ENCODE measurements around the gene MBNL3. TPM values are rescaled to one million over a fixed set of nuclear protein-coding genes. Genes with fewer than 3 reads are reported as not detected.

Gene MBNL3
- total RNA-seq, 1 experiment from 2014 or later = 0.39 TPM

DNA sequence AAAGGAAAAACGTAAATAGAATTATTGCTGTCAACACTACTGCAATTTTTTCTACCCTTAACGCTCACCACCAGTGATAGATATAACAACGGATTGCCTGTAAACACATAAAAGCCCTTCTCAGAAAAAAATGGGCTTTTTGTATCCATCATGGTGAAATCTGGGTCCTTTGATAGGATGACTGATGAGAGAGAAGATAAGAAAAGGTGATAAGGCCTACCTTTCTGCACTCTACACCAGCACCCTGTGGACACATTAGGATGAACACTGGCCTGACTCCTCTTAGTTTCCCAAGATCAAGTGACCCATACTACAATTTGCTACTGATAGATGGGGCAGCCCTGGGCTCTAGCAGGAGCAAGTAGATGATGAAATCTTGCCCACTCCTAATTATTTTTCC lies 157.3 kb downstream of the MBNL3 start:
- TF ChIP-seq SIN3A (IDR thresholded peaks at IDR 0.05; ENCODE audit: borderline replicate concordance, insufficient read depth, low read depth, low read length) (no peak), POLR2AphosphoS5 (IDR thresholded peaks at IDR 0.05; ENCODE audit: low read depth, low read length) (no peak), TCF7L2 (IDR thresholded peaks at IDR 0.05; ENCODE audit: low read depth, low read length) (no peak)
- TF ChIP-seq, protein P1, sequence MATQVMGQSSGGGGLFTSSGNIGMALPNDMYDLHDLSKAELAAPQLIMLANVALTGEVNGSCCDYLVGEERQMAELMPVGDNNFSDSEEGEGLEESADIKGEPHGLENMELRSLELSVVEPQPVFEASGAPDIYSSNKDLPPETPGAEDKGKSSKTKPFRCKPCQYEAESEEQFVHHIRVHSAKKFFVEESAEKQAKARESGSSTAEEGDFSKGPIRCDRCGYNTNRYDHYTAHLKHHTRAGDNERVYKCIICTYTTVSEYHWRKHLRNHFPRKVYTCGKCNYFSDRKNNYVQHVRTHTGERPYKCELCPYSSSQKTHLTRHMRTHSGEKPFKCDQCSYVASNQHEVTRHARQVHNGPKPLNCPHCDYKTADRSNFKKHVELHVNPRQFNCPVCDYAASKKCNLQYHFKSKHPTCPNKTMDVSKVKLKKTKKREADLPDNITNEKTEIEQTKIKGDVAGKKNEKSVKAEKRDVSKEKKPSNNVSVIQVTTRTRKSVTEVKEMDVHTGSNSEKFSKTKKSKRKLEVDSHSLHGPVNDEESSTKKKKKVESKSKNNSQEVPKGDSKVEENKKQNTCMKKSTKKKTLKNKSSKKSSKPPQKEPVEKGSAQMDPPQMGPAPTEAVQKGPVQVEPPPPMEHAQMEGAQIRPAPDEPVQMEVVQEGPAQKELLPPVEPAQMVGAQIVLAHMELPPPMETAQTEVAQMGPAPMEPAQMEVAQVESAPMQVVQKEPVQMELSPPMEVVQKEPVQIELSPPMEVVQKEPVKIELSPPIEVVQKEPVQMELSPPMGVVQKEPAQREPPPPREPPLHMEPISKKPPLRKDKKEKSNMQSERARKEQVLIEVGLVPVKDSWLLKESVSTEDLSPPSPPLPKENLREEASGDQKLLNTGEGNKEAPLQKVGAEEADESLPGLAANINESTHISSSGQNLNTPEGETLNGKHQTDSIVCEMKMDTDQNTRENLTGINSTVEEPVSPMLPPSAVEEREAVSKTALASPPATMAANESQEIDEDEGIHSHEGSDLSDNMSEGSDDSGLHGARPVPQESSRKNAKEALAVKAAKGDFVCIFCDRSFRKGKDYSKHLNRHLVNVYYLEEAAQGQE (IDR thresholded peaks at IDR 0.05; ENCODE audit: insufficient read depth in 1 of 2, low read depth in 2 of 2, low read length in 1 of 2) = no peak
- TF ChIP-seq, protein P2, sequence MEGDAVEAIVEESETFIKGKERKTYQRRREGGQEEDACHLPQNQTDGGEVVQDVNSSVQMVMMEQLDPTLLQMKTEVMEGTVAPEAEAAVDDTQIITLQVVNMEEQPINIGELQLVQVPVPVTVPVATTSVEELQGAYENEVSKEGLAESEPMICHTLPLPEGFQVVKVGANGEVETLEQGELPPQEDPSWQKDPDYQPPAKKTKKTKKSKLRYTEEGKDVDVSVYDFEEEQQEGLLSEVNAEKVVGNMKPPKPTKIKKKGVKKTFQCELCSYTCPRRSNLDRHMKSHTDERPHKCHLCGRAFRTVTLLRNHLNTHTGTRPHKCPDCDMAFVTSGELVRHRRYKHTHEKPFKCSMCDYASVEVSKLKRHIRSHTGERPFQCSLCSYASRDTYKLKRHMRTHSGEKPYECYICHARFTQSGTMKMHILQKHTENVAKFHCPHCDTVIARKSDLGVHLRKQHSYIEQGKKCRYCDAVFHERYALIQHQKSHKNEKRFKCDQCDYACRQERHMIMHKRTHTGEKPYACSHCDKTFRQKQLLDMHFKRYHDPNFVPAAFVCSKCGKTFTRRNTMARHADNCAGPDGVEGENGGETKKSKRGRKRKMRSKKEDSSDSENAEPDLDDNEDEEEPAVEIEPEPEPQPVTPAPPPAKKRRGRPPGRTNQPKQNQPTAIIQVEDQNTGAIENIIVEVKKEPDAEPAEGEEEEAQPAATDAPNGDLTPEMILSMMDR (IDR thresholded peaks at IDR 0.05) = no peak
- Histone ChIP-seq H3K9me3 (ENCODE audit: control insufficient read depth, insufficient read depth, low read depth, low read length) (no peaks in the 10 kb centered on the region), H3K4me1 (ENCODE audit: control insufficient read depth, insufficient read depth, low read length) (no peaks in the 10 kb centered on the region), H3K27me3 (ENCODE audit: control insufficient read depth, insufficient read depth, low read length) (no peaks in the 10 kb centered on the region), H3K36me3 (ENCODE audit: control insufficient read depth, insufficient read depth, low read length) (no peaks in the 10 kb centered on the region), H3K27ac (ENCODE audit: low read length) (no peak overlapping the region), H3K4me3 (ENCODE audit: low read depth in 2 of 2, low read length in 2 of 2) (no peak overlapping the region)
- intact Hi-C loops (cut with micrococcal nuclease; ENCODE audit: unreplicated experiment) = no loop called here
- ChIA-PET CTCF (no interaction called here), POLR2A (no interaction called here)
- ATAC-seq (no peak), DNase-seq (ENCODE audit: low read depth, low spot score) (no peak)
- BruUV-seq (replicated peaks) = no TSS peak
- in situ Hi-C loops (cut with HindIII; ENCODE audit: low pct_unique_long_range_greater_than_20kb, low sequenced_read_pairs) = no loop called here

DNA sequence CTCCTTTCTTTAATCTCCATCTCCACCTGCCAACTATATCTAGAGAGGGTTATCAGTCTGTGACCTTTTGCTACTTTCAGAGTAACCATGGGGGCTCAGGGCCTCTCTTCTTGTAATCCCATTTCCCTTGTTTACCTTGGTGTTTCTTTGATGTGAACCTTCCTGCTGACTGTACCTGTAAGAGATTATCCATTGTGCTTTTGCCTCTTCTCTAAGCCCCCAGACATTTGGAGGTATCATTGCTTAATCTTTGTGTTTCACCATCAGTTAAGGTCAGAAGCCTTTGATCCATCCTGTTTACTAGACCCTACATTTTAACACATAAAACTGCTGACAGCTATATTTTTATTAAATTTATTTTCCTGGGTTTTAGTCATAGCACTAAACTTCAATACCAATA lies 157.8 kb downstream of the MBNL3 start:
- CTCF ChIA-PET = no interaction called here
- Histone ChIP-seq H3K36me3 (ENCODE audit: control insufficient read depth, insufficient read depth, low read length) (no peaks in the 10 kb centered on the region), H3K27me3 (ENCODE audit: control insufficient read depth, insufficient read depth, low read length) (no peaks in the 10 kb centered on the region), H3K4me1 (ENCODE audit: control insufficient read depth, insufficient read depth, low read length) (no peaks in the 10 kb centered on the region), H3K27ac (ENCODE audit: low read length) (no peak overlapping the region), H3K9me3 (ENCODE audit: control insufficient read depth, insufficient read depth, low read depth, low read length) (no peaks in the 10 kb centered on the region), H3K4me3 (ENCODE audit: low read depth in 2 of 2, low read length in 2 of 2) (no peak overlapping the region)
- intact Hi-C loops (cut with micrococcal nuclease; ENCODE audit: unreplicated experiment) (no loop called here), in situ Hi-C loops (cut with HindIII; ENCODE audit: low pct_unique_long_range_greater_than_20kb, low sequenced_read_pairs) (no loop called here)
- ATAC-seq (no peak), DNase-seq (ENCODE audit: low read depth, low spot score) (no peak)
- POLR2A ChIA-PET = no interaction called here
- BruUV-seq (replicated peaks) = no TSS peak
- TF ChIP-seq, protein P2 (IDR thresholded peaks at IDR 0.05) = no peak
- no peak for TF ChIP-seq TCF7L2 (IDR thresholded peaks at IDR 0.05; ENCODE audit: low read depth, low read length)
- TF ChIP-seq, protein P1 (IDR thresholded peaks at IDR 0.05; ENCODE audit: insufficient read depth in 1 of 2, low read depth in 2 of 2, low read length in 1 of 2) = no peak
- TF ChIP-seq POLR2AphosphoS5 (IDR thresholded peaks at IDR 0.05; ENCODE audit: low read depth, low read length) = no peak
- TF ChIP-seq SIN3A (IDR thresholded peaks at IDR 0.05; ENCODE audit: borderline replicate concordance, insufficient read depth, low read depth, low read length) = no peak
